KMS-11 (cell line): ENCODE results near the gene HAPLN2.

Experiments used
- H2AFZ ChIP-seq: fragments of 200-600 bp; sonication (generic); 2 replicates; pipeline ENCODE4 v1.6.1; 2016; ENCODE audit warnings: antibody characterized with exemption, mixed run types, low read depth
- H3K27ac ChIP-seq: fragments of 200-600 bp; sonication (generic); 2 replicates; pipeline ENCODE4 v1.6.1; 2016; ENCODE audit warnings: mild to moderate bottlenecking, mixed run types
- H3K27me3 ChIP-seq: fragments of 200-600 bp; sonication (generic); 2 replicates; pipeline ENCODE4 v1.6.1; 2017; ENCODE audit warnings: mild to moderate bottlenecking, low read depth, mixed run types, moderate library complexity; ENCODE audit not compliant: insufficient read depth
- H3K36me3 ChIP-seq: fragments of 200-600 bp; sonication (generic); 2 replicates; pipeline ENCODE4 v1.6.1; 2017; ENCODE audit warnings: mild to moderate bottlenecking, mixed run types; ENCODE audit not compliant: insufficient read depth
- H3K4me1 ChIP-seq: fragments of 200-600 bp; sonication (generic); 2 replicates; pipeline ENCODE4 v1.6.1; 2016; ENCODE audit warnings: mild to moderate bottlenecking, low read depth, mixed run types; ENCODE audit not compliant: poor library complexity, severe bottlenecking
- H3K4me2 ChIP-seq: fragments of 200-600 bp; sonication (generic); 2 replicates; pipeline ENCODE4 v1.7.0; 2016; ENCODE audit warnings: mild to moderate bottlenecking, mixed run types
- H3K4me3 ChIP-seq: fragments of 200-600 bp; sonication (generic); IDR thresholded peaks from 2 replicates; pipeline ENCODE4 v1.6.1; 2017; ENCODE audit warnings: low read depth, low read length, mixed read lengths; ENCODE audit not compliant: insufficient read depth
- H3K79me2 ChIP-seq: fragments of 200-600 bp; sonication (generic); 2 replicates; pipeline ENCODE4 v1.6.1; 2016; ENCODE audit warnings: low read depth, mixed run types; ENCODE audit not compliant: insufficient read depth
- H3K9ac ChIP-seq: fragments of 200-600 bp; sonication (generic); 2 replicates; pipeline ENCODE4 v1.6.1; 2016; ENCODE audit warnings: mild to moderate bottlenecking, mixed run types
- H4K20me1 ChIP-seq: fragments of 200-600 bp; sonication (generic); 2 replicates; pipeline ENCODE4 v1.6.1; 2016; ENCODE audit warnings: mild to moderate bottlenecking, mixed run types; ENCODE audit not compliant: insufficient read depth
- TF ChIP-seq, protein P1 (sequence below): fragments of 200-600 bp; sonication (generic); conservative IDR thresholded peaks from 2 replicates; pipeline ENCODE4 v1.6.1; 2017; ENCODE audit warnings: low read depth, mild to moderate bottlenecking, antibody characterized with exemption, low read length, moderate library complexity, mixed read lengths

HAPLN2 gene

DNA sequence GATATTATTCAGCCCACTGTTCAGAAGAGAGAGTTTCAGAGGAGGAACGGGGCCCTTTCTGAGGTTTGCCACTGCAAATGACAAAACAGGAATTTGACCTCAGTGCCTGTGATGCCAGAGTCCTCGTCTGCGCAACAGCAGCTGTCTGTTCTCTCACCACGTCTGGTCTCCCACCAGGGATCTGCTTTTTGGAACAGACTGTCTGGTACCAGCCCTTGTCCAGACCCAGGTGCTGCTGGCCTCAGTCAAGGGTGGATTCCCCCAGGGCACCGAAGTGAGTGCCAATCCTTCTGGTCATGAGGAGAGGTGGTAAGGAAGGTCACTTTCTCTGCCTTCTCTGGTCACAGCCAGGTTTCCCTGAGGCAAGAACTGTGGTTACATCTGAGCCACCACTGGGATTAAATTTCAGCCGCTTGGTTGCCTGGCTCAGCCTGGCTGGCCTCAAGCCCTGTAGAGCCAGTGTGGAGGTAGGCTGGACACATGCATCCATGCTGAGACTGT lies 20.4 kb downstream of the HAPLN2 start:
- no peaks in the 10 kb centered on the region for H4K20me1 ChIP-seq
- TF ChIP-seq, protein P1, sequence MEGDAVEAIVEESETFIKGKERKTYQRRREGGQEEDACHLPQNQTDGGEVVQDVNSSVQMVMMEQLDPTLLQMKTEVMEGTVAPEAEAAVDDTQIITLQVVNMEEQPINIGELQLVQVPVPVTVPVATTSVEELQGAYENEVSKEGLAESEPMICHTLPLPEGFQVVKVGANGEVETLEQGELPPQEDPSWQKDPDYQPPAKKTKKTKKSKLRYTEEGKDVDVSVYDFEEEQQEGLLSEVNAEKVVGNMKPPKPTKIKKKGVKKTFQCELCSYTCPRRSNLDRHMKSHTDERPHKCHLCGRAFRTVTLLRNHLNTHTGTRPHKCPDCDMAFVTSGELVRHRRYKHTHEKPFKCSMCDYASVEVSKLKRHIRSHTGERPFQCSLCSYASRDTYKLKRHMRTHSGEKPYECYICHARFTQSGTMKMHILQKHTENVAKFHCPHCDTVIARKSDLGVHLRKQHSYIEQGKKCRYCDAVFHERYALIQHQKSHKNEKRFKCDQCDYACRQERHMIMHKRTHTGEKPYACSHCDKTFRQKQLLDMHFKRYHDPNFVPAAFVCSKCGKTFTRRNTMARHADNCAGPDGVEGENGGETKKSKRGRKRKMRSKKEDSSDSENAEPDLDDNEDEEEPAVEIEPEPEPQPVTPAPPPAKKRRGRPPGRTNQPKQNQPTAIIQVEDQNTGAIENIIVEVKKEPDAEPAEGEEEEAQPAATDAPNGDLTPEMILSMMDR = no peak
- no peak overlapping the region for H3K4me2 ChIP-seq
- H3K4me1 ChIP-seq = peaks cover 15% of the 10 kb centered on the region
- H3K9ac ChIP-seq = no peak overlapping the region
- H2AFZ ChIP-seq = no peak overlapping the region
- no peaks in the 10 kb centered on the region for H3K79me2 ChIP-seq
- H3K4me3 ChIP-seq = peak overlapping the region; percentile 4
- no peak overlapping the region for H3K27ac ChIP-seq
- H3K36me3 ChIP-seq = no peaks in the 10 kb centered on the region
- H3K27me3 ChIP-seq = peaks cover 97% of the 10 kb centered on the region

DNA sequence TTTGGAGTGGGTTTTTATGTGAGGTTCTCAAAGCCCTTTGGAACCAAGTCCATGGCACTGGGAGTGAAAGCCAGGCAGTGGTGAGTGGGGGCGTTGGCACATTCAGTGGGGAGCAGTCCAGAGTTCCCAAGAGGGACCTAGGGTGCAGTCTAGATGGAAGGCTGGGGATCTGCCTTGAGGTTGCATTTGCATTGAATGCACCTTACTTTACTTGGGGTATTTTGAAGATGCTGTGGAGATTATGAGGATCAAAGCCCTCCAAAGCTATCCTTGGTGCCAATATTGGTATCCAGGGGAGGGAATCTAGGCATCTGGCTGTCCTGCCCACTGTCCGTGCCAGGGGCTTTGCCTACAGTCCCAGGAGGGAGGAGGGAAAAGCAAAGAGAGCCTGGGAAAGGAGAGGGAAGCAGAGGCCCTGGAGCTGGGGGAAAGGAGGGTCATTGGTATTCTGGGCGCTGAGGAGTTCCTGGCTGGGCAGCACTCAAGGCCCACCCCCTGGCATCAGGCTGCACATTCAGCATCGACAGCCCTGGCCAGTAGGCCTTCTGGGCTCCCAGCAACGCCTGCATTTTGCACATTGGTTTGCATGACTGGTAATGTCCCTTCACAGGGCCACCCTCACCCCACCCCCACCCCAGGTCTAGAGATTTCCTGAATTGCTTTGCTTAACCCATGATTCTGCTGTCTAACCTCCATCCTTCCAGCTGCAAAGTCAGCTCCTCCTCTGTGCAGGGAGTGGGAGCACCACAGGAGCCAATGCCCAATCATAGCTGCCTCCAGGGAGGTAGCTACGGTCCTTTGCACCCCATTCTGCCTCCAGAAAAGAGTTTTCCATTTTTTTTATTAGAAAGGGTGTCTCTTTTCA lies 21.9 kb downstream of the HAPLN2 start:
- peaks cover 97% of the 10 kb centered on the region for H3K27me3 ChIP-seq

DNA sequence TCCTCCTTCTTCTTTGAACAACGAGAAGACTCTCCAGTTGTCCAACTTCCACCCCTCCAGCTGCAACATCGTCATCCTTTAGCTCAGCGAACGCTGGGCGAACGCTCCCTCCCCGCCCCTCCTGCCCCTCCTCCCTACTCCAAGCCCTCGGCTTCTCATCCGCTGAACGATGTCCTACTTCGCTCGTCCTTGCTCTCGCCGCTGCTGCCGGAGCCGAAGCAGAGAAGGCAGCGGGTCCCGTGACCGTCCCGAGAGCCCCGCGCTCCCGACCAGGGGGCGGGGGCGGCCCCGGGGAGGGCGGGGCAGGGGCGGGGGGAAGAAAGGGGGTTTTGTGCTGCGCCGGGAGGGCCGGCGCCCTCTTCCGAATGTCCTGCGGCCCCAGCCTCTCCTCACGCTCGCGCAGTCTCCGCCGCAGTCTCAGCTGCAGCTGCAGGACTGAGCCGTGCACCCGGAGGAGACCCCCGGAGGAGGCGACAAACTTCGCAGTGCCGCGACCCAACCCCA lies 22.6 kb downstream of the HAPLN2 start, which contains the start of gene BCAN:
Gene BCAN, plus strand, starts transcription at position 357 of the 504 bp plus-strand sequence. CDS start 3,938 bp downstream, outside the sequence.
- H3K4me2 ChIP-seq = no peak within 1 kb of the TSS
- H3K27me3 ChIP-seq = peaks cover 98% of the 10 kb centered on the region
- H3K4me1 ChIP-seq = peaks cover 15% of the 10 kb centered on the region
- TF ChIP-seq, protein P1 = no peak
- no peak within 1 kb of the TSS for H3K9ac ChIP-seq
- H2AFZ ChIP-seq = no peak within 1 kb of the TSS
- H4K20me1 ChIP-seq = no peaks in the 10 kb centered on the region
- H3K79me2 ChIP-seq = no peaks in the 10 kb centered on the region
- H3K36me3 ChIP-seq = no peaks in the 10 kb centered on the region
- no peak within 1 kb of the TSS for H3K27ac ChIP-seq
- no peak within 1 kb of the TSS for H3K4me3 ChIP-seq

More for the DNA sequence above, 21.9 kb downstream of the HAPLN2 start:
- no peak overlapping the region for H3K9ac ChIP-seq
- no peaks in the 10 kb centered on the region for H3K36me3 ChIP-seq
- no peaks in the 10 kb centered on the region for H4K20me1 ChIP-seq
- H3K4me3 ChIP-seq = no peak overlapping the region
- H3K4me1 ChIP-seq = peaks cover 15% of the 10 kb centered on the region
- no peak overlapping the region for H3K27ac ChIP-seq
- no peak overlapping the region for H3K4me2 ChIP-seq
- H2AFZ ChIP-seq = no peak overlapping the region
- TF ChIP-seq, protein P1 = no peak
- no peaks in the 10 kb centered on the region for H3K79me2 ChIP-seq

DNA sequence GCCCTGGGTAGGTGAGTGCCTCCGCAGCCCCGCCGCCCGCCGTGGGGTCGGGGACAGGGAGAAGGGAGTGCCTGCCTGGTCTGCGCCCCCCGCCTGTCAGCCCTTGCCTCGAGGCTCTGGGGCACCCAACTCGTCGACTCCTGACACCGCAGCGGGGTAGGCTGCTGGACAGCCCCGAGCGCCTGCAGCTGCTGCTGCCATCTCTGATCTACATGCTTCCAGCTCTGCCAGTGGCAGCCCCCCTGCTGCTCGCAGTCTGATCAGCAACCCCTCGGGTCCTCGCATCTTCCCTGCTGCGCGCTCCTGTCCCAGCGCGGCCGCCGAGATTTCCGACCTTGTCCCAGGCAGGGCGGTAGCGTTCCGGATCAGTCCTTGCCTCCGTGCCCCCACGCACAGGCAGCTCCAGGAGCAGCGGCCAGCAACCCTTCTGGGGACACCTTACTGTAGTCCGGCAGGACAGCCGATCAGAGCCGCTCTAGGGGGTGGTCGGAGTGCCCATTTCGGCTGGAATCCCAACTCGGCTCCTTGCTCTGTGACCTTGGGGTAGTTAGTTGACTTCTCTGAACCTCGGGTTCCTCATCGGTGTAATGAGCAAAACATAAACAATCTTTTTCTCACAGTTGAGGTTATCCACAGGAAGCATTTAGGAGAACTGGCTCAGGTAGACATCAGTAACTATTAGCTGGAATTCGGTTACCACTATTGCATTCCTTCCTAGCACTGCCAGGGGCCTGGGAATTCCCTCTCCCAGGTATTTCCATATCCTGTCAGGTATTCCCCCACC lies 23.2 kb downstream of the HAPLN2 start:
- Histone ChIP-seq H3K4me3 (no peak overlapping the region), H3K4me1 (peaks cover 15% of the 10 kb centered on the region), H4K20me1 (no peaks in the 10 kb centered on the region), H3K4me2 (no peak overlapping the region), H3K79me2 (no peaks in the 10 kb centered on the region), H3K27me3 (peaks cover 98% of the 10 kb centered on the region), H3K36me3 (no peaks in the 10 kb centered on the region), H2AFZ (no peak overlapping the region), H3K27ac (no peak overlapping the region), H3K9ac (no peak overlapping the region)
- TF ChIP-seq, protein P1 = no peak
